Stimulated activated CD4-positive, alpha-beta T cell treated with anti-CD3 and anti-CD28 coated beads, Interleukin-15, amount 100 ng/mL, for 24 hours (primary cell): ENCODE results near the gene RNF141.

Source experiments
- DNase-seq: peaks from one replicate; pipeline ENCODE4 v3.0.0-alpha.2; 2020

The RNF141 gene

GRCh38 chr11:10540915-10541560 lies at the start of gene RNF141:
RNF141 (minus strand) TSS chr11:10541187; CDS start chr11:10534158, 7,029 bp downstream.
- DNase-seq = peak; percentile 98

- no peak for DNase-seq
Measured at GRCh38 chr11:10590218-10590915, 49.4 kb upstream of the RNF141 start.

GRCh38 chr11:10588904-10589303 lies 47.9 kb upstream of the RNF141 start:
- no peak for DNase-seq

- no peak for DNase-seq
Measured at GRCh38 chr11:10587995-10588394, 47.0 kb upstream of the RNF141 start.

- no peak for DNase-seq
Measured at GRCh38 chr11:10587388-10587787, 46.4 kb upstream of the RNF141 start.

GRCh38 chr11:10584071-10584501 lies 43.1 kb upstream of the RNF141 start:
- DNase-seq = no peak

- no peak for DNase-seq
Measured at GRCh38 chr11:10581481-10582019, 40.6 kb upstream of the RNF141 start.

GRCh38 chr11:10580623-10581022 lies 39.6 kb upstream of the RNF141 start:
- no peak for DNase-seq

- no peak for DNase-seq
Measured at GRCh38 chr11:10579700-10580099, 38.7 kb upstream of the RNF141 start.

- no peak for DNase-seq
Measured at GRCh38 chr11:10576035-10576398, 35.0 kb upstream of the RNF141 start.

GRCh38 chr11:10575346-10576034 lies 34.5 kb upstream of the RNF141 start:
- DNase-seq = no peak

GRCh38 chr11:10573556-10573955 lies 32.6 kb upstream of the RNF141 start:
- no peak for DNase-seq

- DNase-seq = no peak
Measured at GRCh38 chr11:10573028-10573427, 32.0 kb upstream of the RNF141 start.

- no peak for DNase-seq
Measured at GRCh38 chr11:10572533-10572932, 31.5 kb upstream of the RNF141 start.

- DNase-seq = no peak
Measured at GRCh38 chr11:10568486-10568941, 27.5 kb upstream of the RNF141 start, which contains the start of gene LYVE1. LYVE1 (minus strand) TSS chr11:10568665; CDS start chr11:10568532, 133 bp downstream.

- no peak for DNase-seq
Measured at GRCh38 chr11:10567446-10567845, 26.5 kb upstream of the RNF141 start.

- DNase-seq = no peak
Measured at GRCh38 chr11:10566257-10566957, 25.4 kb upstream of the RNF141 start.

- DNase-seq = no peak
Measured at GRCh38 chr11:10565493-10565892, 24.5 kb upstream of the RNF141 start.

- DNase-seq = no peak
Measured at GRCh38 chr11:10564696-10565318, 23.8 kb upstream of the RNF141 start.

- no peak for DNase-seq
Measured at GRCh38 chr11:10564030-10564429, 23.0 kb upstream of the RNF141 start.

GRCh38 chr11:10561947-10562346 lies 21.0 kb upstream of the RNF141 start:
- no peak for DNase-seq

GRCh38 chr11:10561043-10561818 lies 20.2 kb upstream of the RNF141 start:
- DNase-seq = no peak
